ENCODE measurements around the gene FASTKD2. TPM values are rescaled to one million over a fixed set of nuclear protein-coding genes. Genes with fewer than 3 reads are reported as not detected.

FASTKD2 gene
- total RNA-seq, 3 donors from 2014 or later: 19.3 to 23.3 (median 21.7) TPM

Small RNA genes within 50 kb of the gene (microRNA-seq; reads per million reads assigned to microRNA genes)
- gene MIR3130-1: not detected
- not detected for gene MIR3130-2

Other genes with a start within 250 kb of the FASTKD2 start
- not detected for gene FAM237A, start 123.1 kb upstream of the FASTKD2 start, total RNA-seq
- gene DYTN, start 47.2 kb upstream of the FASTKD2 start, total RNA-seq: not detected
- gene MDH1B, start 278 bp upstream of the FASTKD2 start, total RNA-seq: under 1 TPM; 0.26 to 0.60 (median 0.34) TPM
- under 1 TPM in 2 of 3 donors, not detected in 1; 0.32 to 0.73 TPM for gene CPO, start 173.9 kb downstream of the FASTKD2 start, total RNA-seq